ENCODE measurements around the gene RGS21. TPM values are rescaled to one million over a fixed set of nuclear protein-coding genes. Genes with fewer than 3 reads are reported as not detected.

The RGS21 gene
- total RNA-seq, 1 donor from 2014 or later: not detected

DNA sequence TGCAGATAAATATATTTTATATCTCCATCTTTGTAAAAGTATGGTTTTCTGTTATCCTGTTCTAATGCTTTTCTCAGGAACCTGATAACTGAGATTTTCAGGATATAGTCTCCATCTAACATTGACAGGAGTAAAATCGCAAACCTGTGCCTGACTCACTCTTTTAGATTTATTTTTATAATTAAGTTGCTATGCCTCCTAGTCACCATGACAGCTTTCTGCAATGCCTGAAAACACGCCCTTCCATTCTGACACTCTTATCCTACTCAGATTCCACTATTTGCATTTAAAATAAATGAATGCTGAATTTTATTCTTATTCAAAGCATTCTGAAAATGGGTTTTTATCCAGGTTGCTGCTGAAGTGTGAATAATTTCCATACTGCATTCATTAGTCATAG is 62.8 kb downstream of the RGS21 start:
- no peak for DNase-seq

DNA sequence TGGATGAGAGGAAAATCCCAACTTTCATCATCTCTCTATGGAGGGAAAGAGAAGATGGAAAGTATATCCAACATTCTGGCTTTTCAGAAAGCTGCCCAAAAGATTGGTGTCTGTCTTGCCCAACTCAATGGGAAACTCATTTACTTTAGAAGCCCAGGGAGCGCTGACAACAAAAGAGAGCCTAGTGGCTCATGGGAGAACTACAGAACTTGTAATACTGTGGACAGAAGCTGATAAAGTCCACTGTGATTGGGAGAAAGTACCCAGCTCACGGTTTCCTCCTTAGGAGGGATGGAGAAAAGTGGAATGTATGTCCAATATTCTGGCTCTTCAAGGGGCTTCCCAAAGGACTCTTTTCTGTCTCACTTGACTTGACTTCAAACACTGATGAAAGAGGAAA is 66.0 kb downstream of the RGS21 start:
- DNase-seq: no peak

DNA sequence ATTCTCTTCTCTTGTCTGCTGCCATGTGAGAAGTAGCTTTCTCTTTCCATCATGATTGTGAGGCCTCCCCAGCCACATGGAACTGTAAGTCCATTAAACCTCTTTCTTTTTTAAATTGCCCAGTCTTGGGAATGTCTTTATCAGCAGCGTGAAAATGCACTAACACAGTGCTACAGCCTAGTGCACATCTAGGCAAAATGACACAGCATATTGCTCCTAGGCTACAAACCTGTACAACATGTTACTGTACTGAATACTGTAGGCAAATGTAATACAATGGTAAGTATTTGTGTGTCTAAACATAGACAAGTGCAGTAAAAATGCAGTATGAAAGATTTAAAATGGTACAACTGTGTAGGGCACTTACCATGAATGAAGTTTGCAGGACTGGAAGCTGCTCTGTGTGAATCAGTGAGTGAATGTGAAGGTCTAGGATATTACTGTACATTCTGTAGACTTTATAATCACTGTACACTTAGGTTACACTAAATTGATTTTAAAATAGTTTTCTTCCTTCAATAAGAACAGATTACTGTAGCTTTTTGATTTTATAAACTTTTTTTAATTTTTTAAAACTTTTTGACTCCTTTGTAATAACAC is 69.4 kb downstream of the RGS21 start:
- no peak for DNase-seq

DNA sequence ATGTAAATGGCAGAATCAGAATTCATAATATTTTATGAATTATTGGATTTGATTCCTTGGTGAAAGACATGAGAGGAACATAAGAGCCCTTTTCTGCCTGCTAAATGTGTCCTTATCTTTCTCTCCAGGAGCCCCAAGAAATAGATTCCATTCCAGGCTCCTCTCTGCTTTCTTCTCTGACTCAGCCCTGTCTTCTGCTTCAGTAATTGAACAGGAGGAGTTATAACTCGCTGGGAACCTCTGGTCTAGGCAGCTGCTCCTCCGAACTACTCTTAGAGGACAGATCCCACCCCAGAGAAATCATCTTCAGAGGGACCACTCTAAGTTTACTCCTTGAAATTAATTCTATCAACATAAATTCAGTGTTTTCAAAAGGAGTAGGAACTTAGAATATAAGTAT is 78.4 kb downstream of the RGS21 start:
- DNase-seq: no peak

DNA sequence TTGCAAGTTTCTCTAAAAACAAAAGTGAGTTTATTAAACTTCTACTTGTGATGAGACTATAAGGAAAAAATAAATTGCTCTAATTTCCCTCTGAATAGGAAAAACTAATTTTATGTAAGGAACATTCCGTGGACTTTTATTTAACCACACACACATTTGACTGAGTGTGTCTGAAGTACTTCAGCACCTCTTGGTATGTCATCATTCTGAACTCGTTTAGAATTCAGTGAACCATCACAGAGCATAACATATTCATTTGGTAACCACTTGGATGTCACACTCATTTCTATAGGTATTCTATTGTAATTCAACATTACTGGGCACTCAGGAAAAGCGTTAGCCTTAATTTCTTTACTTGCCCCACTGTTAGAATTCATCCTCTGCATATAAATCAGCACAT is 79.1 kb downstream of the RGS21 start:
- no peak for DNase-seq

DNA sequence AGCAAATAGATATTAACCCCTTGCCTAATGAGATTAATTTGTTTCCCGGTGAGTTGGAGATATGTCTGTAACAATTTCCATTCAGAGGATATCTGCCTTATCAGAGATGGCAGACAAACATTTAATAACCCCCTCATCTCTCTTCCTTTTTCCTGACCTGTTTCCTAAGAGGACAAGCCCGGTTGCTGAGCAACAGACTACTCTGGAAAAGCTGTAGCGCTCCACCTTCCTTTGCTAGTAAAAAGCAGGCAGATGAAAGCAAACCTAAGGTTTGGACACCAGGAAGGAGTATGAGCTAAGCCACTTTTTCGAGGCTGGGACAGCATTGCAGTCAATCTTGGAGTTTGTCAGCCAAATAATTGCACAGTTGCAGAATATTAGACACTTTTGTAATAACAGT is 82.4 kb downstream of the RGS21 start:
- no peak for DNase-seq

DNA sequence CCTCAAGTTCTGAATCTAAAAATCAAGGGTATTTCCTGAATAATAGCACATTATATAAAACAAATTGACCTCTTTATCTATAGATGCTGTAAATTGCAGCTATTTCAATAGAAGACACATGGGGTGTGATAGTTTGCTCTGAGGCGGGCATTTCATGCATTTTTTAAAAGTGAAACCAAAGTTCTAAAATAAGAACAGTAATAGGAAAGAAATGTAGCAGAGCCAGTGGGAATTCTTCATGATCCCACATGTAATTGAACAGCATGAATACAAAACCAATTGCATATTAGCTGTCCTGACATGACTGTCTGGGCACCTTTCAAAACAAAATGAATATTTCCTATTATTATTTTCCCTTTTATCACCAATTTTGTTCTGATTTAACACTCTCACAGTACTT is 85.0 kb downstream of the RGS21 start:
- DNase-seq: no peak

DNA sequence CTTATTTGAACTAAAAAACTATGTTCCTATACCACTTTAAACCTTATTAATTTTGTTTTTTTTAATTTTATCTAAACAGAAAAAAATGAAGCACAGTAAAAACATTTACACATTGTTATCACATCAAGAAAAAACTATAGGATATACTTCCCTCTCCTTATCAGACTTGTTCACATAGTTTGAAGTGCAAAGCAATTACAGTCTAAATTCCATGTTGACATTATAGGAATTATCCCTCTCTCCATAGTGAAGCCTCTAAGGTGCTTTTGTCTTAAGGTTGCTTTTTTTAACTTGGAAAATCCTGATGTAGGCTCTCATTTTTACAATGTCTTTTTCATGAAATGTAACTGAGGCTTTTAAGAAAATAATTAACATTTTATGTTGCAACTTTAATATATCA is 85.8 kb downstream of the RGS21 start:
- no peak for DNase-seq

DNA sequence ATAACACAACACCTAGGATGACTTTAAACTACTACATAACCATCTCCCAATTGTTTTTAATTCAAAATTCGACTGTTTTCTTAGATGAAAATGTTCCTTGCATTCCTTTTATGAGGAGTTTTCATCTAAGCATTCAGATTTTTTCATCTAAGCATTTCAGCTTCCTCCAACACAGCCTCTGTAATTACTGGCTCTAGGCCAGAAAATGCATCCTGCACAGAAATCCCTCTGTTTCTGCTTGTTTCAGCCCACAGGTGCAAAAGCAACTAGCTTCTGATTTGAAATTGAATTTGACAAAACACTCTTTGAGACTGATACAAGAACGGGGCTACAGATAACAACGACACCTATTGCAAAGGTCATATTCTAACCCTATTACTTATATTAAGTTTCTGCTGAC is 90.4 kb downstream of the RGS21 start:
- DNase-seq: no peak

Other genes with a start within 250 kb of the RGS21 start
- gene RGS18, start 158.5 kb upstream of the RGS21 start, total RNA-seq: 4.4 TPM

Data from skin of body (tissue), 2 donors.